Neural cell (in vitro differentiated cells): ENCODE data around the gene EYS.

ENCODE experiments used
- MXI1 ChIP-seq: fragments of 450-650 bp; conservative IDR thresholded peaks from 2 replicates; pipeline ENCODE4 v1.6.1; 2014; ENCODE audit warnings: antibody characterized with exemption, mild to moderate bottlenecking; ENCODE audit not compliant: poor library complexity, severe bottlenecking
- TF ChIP-seq, protein P1 (sequence below): fragments of 450-650 bp; IDR thresholded peaks from 2 replicates; pipeline ENCODE4 v1.5.1; 2014; ENCODE audit warnings: antibody characterized with exemption, mild to moderate bottlenecking, moderate library complexity; ENCODE audit not compliant: poor library complexity, severe bottlenecking
- TF ChIP-seq, protein P2 (sequence below): IDR thresholded peaks from 2 replicates; pipeline ENCODE4 v1.6.1; 2012; ENCODE audit warnings: borderline replicate concordance

DNA sequence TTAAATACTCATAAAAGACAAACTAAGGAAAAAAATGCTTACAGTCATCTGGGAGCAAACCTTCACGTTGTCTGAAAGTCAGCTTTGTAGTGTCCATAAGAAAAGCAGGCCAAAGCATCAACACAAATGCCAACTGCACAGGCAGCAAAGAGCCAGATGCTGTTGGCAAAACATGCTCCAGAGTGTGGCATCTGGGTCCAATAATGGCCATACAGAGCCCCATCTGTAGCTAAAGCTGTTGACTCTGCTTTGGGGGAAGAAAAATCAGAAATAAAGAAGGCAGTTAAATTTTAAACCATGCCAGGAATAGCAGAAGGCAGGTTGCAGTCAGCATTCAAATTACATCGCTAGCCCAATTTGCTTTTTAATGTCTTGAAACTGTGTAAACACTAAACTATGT is 776.3 kb downstream of the EYS start:
- TF ChIP-seq, protein P1, sequence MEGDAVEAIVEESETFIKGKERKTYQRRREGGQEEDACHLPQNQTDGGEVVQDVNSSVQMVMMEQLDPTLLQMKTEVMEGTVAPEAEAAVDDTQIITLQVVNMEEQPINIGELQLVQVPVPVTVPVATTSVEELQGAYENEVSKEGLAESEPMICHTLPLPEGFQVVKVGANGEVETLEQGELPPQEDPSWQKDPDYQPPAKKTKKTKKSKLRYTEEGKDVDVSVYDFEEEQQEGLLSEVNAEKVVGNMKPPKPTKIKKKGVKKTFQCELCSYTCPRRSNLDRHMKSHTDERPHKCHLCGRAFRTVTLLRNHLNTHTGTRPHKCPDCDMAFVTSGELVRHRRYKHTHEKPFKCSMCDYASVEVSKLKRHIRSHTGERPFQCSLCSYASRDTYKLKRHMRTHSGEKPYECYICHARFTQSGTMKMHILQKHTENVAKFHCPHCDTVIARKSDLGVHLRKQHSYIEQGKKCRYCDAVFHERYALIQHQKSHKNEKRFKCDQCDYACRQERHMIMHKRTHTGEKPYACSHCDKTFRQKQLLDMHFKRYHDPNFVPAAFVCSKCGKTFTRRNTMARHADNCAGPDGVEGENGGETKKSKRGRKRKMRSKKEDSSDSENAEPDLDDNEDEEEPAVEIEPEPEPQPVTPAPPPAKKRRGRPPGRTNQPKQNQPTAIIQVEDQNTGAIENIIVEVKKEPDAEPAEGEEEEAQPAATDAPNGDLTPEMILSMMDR: no peak
- no peak for TF ChIP-seq MXI1
- TF ChIP-seq, protein P2, sequence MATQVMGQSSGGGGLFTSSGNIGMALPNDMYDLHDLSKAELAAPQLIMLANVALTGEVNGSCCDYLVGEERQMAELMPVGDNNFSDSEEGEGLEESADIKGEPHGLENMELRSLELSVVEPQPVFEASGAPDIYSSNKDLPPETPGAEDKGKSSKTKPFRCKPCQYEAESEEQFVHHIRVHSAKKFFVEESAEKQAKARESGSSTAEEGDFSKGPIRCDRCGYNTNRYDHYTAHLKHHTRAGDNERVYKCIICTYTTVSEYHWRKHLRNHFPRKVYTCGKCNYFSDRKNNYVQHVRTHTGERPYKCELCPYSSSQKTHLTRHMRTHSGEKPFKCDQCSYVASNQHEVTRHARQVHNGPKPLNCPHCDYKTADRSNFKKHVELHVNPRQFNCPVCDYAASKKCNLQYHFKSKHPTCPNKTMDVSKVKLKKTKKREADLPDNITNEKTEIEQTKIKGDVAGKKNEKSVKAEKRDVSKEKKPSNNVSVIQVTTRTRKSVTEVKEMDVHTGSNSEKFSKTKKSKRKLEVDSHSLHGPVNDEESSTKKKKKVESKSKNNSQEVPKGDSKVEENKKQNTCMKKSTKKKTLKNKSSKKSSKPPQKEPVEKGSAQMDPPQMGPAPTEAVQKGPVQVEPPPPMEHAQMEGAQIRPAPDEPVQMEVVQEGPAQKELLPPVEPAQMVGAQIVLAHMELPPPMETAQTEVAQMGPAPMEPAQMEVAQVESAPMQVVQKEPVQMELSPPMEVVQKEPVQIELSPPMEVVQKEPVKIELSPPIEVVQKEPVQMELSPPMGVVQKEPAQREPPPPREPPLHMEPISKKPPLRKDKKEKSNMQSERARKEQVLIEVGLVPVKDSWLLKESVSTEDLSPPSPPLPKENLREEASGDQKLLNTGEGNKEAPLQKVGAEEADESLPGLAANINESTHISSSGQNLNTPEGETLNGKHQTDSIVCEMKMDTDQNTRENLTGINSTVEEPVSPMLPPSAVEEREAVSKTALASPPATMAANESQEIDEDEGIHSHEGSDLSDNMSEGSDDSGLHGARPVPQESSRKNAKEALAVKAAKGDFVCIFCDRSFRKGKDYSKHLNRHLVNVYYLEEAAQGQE: no peak
